Keratinocyte (primary cell): ENCODE results near the gene NAALADL2. TPM values are rescaled to one million over a fixed set of nuclear protein-coding genes. Genes with fewer than 3 reads are reported as not detected.

ENCODE experiments used
- DNase-seq: peaks from one replicate; pipeline ENCODE4 v3.0.0-alpha.2; 2011; ENCODE audit warnings: low read depth, missing footprints, low spot score
- FAIRE-seq: peaks from 2 replicates; lab custom pipeline; 2011; peaks lifted over from hg19 to GRCh38; lab: Jason Lieb, UNC
- H2AFZ ChIP-seq: 2 replicates; pipeline ENCODE4 v1.6.0; 2012; ENCODE audit warnings: low read length, control low read depth, inconsistent platforms; ENCODE audit not compliant: control insufficient read depth
- H3K27ac ChIP-seq: 2 replicates; pipeline ENCODE4 v1.5.1; 2011; ENCODE audit warnings: low read length; ENCODE audit not compliant: control insufficient read depth, insufficient read depth
- H3K27me3 ChIP-seq: 3 replicates; pipeline ENCODE4 v1.6.0; 2011; ENCODE audit warnings: low read length; ENCODE audit not compliant: control insufficient read depth, insufficient read depth; ENCODE audit errors: extremely low read depth
- H3K36me3 ChIP-seq, 2 experiments: 2 replicates in 1 of 2; 3 replicates in 1 of 2; pipeline ENCODE4 v1.5.1; 2011; ENCODE audit warnings: low read length in 2 of 2, mild to moderate bottlenecking in 1 of 2; ENCODE audit not compliant: control insufficient read depth in 2 of 2, insufficient read depth in 2 of 2; ENCODE audit errors: extremely low read depth in 1 of 2
- H3K4me1 ChIP-seq: 3 replicates; pipeline ENCODE4 v1.5.1; 2011; ENCODE audit warnings: low read length; ENCODE audit not compliant: control insufficient read depth, insufficient read depth; ENCODE audit errors: extremely low read depth
- H3K4me2 ChIP-seq: 3 replicates; pipeline ENCODE4 v1.6.0; 2011; ENCODE audit warnings: low read depth, low read length; ENCODE audit not compliant: control insufficient read depth, insufficient read depth; ENCODE audit errors: extremely low read depth
- H3K4me3 ChIP-seq, 3 experiments: fragments of 200-600 bp in 1 of 3; sonication (generic) in 1 of 3; 2 replicates in 2 of 3; 3 replicates in 1 of 3; pipeline ENCODE4 v1.5.1; 2011 to 2016; ENCODE audit warnings: low read length in 3 of 3, mild to moderate bottlenecking in 3 of 3, control low read depth in 2 of 3, inconsistent platforms in 1 of 3, low read depth in 1 of 3, mixed read lengths in 1 of 3, mixed run types in 1 of 3, moderate library complexity in 1 of 3; ENCODE audit not compliant: control insufficient read depth in 2 of 3, insufficient read depth in 2 of 3; ENCODE audit errors: extremely low read depth in 1 of 3
- H3K79me2 ChIP-seq: 2 replicates; pipeline ENCODE4 v1.6.0; 2012; ENCODE audit warnings: low read length; ENCODE audit not compliant: control insufficient read depth, insufficient read depth
- H3K9ac ChIP-seq: 3 replicates; pipeline ENCODE4 v1.6.0; 2011; ENCODE audit warnings: low read length; ENCODE audit not compliant: control insufficient read depth, insufficient read depth; ENCODE audit errors: extremely low read depth
- H3K9me1 ChIP-seq: 3 replicates; pipeline ENCODE4 v1.6.0; 2011; ENCODE audit warnings: low read length; ENCODE audit not compliant: control insufficient read depth, insufficient read depth; ENCODE audit errors: extremely low read depth
- H3K9me3 ChIP-seq: 2 replicates; pipeline ENCODE4 v1.5.1; 2012; ENCODE audit warnings: low read depth, low read length; ENCODE audit not compliant: control insufficient read depth
- H4K20me1 ChIP-seq: 3 replicates; pipeline ENCODE4 v1.6.0; 2011; ENCODE audit warnings: low read length; ENCODE audit not compliant: control insufficient read depth, insufficient read depth; ENCODE audit errors: extremely low read depth
- CTCF ChIP-seq, 3 experiments: IDR thresholded peaks in 1 of 3; conservative IDR thresholded peaks in 1 of 3; optimal IDR thresholded peaks in 1 of 3; 2 replicates in 2 of 3; 3 replicates in 1 of 3; pipeline versions ENCODE3 to v1.5.1; 2011; ENCODE audit warnings: low read length in 3 of 3, mild to moderate bottlenecking in 3 of 3, moderate library complexity in 2 of 3, control low read depth in 1 of 3, inconsistent platforms in 1 of 3; ENCODE audit not compliant: insufficient read depth in 2 of 3; ENCODE audit errors: extremely low read depth in 1 of 3
- EZH2 ChIP-seq: IDR thresholded peaks from one replicate; pipeline ENCODE4 v1.6.1; 2012; ENCODE audit warnings: inconsistent platforms, mild to moderate bottlenecking, low read length, moderate library complexity
- dilution Hi-C: fragments of 300-500 bp; cut with MboI; formaldehyde crosslinking; loops from one replicate; pipeline ENCODE4 v1.7.0; 2020; ENCODE audit warnings: low sequenced_read_pairs; ENCODE audit not compliant: extremely low pct_ligation_motif_present
- polyA plus RNA-seq, 5 experiments: library from polyadenylated mRNA; depleted of rRNA in 3 of 5; stranded (reverse) in 3 of 5; stranded (forward) in 1 of 5; unstranded in 1 of 5; fragments of >200 nt; gene quantifications; 1 replicate in 1 of 5; 2 replicates in 3 of 5; 3 replicates in 1 of 5; pipeline versions ENCODE4 v1.2.1 to v1.2.3, GENCODE V29; 2011 to 2012; ENCODE audit warnings: missing spikeins in 2 of 5, low read depth in 1 of 5, low replicate concordance in 1 of 5

NAALADL2 gene
- polyA plus RNA-seq, 1 donor (not counting 4 experiments of a cell fraction or from before 2014, with no cell fraction given) = 0.75 TPM

GRCh38 chr3:174820885-174821284, 38.2 kb upstream of the NAALADL2 start:
- dilution Hi-C loops = no loop called here

GRCh38 chr3:174821477-174821876, 37.7 kb upstream of the NAALADL2 start:
- H3K9me3 ChIP-seq = no peaks in the 10 kb centered on the region
- FAIRE-seq = no peak

More at GRCh38 chr3:174820885-174821284, 38.2 kb upstream of the NAALADL2 start:
- no peak overlapping the region for H3K4me3 ChIP-seq
- DNase-seq (no peak), FAIRE-seq (no peak)
- no peak for TF ChIP-seq CTCF (optimal IDR thresholded peaks at IDR 0.05 in 1 of 3, IDR thresholded peaks at IDR 0.05 in 1 of 3, conservative IDR thresholded peaks at IDR 0.05 in 1 of 3; ENCODE audit: extremely low read depth in 1 of 3, insufficient read depth in 2 of 3, low read length in 3 of 3)
- TF ChIP-seq EZH2 = no peak
- H3K4me2 ChIP-seq = no peak overlapping the region
- H3K27me3 ChIP-seq = no peaks in the 10 kb centered on the region
- no peak overlapping the region for H3K27ac ChIP-seq
- no peaks in the 10 kb centered on the region for H3K9me3 ChIP-seq
- no peaks in the 10 kb centered on the region for H3K79me2 ChIP-seq
- no peaks in the 10 kb centered on the region for H3K9me1 ChIP-seq
- H2AFZ ChIP-seq = no peak overlapping the region
- no peaks in the 10 kb centered on the region for H4K20me1 ChIP-seq
- H3K36me3 ChIP-seq = no peaks in the 10 kb centered on the region
- H3K9ac ChIP-seq = no peak overlapping the region
- H3K4me1 ChIP-seq = no peaks in the 10 kb centered on the region

More at GRCh38 chr3:174821477-174821876, 37.7 kb upstream of the NAALADL2 start:
- Histone ChIP-seq H3K9ac (no peak overlapping the region), H3K4me1 (no peaks in the 10 kb centered on the region), H3K27ac (no peak overlapping the region), H3K79me2 (no peaks in the 10 kb centered on the region), H2AFZ (no peak overlapping the region), H4K20me1 (no peaks in the 10 kb centered on the region), H3K4me3 (no peak overlapping the region), H3K4me2 (no peak overlapping the region), H3K9me1 (no peaks in the 10 kb centered on the region), H3K27me3 (no peaks in the 10 kb centered on the region), H3K36me3 (no peaks in the 10 kb centered on the region)
- no peak for TF ChIP-seq CTCF (optimal IDR thresholded peaks at IDR 0.05 in 1 of 3, IDR thresholded peaks at IDR 0.05 in 1 of 3, conservative IDR thresholded peaks at IDR 0.05 in 1 of 3; ENCODE audit: extremely low read depth in 1 of 3, insufficient read depth in 2 of 3, low read length in 3 of 3)
- no peak for TF ChIP-seq EZH2
- DNase-seq = no peak
- dilution Hi-C loops = no loop called here
